Fibroblast of skin of left biceps (primary cell): ENCODE data around the gene AURKAIP1.
"Not testable (repeated sequence)": the region's sequence is repeated elsewhere in the genome, so short reads cannot be mapped to it uniquely, and the experiment has no call there.

ENCODE experiments used
- DNase-seq, 2 experiments: peaks; one replicate each; pipeline ENCODE4 v3.0.0-alpha.2; 2013; ENCODE audit warnings: low read depth in 2 of 2

Gene AURKAIP1

DNA sequence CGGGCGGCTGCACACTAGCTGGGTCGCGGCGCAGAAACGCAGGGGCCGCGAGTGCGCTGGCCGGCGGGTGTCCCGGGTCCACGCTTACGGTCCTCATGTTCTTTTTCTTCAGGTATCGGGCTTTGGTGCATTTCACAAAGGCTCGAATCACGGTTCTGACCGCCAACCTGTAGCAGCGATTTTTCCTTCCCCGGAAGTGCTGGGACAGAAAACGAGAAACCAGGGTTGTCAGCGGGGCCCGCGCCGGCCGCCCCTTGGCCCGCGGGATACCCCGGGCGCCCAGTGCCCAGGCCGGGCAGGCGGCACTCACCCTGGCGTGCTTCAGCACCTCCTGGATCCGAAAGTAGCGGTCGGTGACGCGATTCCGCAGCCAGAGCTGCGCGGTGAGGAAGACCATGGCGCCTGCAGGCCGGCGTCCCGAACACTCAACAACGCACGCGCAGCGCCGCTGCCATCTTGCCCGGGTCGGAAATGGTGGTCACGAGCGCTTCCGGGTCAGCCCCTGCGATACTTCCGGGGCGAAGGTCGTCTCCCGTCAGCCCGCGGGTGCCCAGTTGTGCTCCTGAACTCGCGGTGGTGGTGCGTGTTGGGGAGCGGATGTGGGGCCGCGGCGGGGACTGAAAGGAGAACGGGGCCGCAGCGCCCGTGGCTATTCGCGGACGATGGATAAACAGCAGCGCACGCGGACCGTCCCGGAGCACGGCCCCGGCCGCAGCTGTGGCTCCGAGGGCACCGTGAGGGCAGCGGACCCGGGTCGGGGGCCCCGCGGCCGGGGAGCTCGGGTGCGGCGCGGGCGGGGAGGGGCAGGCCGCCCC lies 32.0 kb upstream of the AURKAIP1 start, which contains the start of gene MRPL20:
Gene MRPL20, minus strand, starts transcription at position 473 of the 815 bp plus-strand sequence. Its CDS starts 76 bp downstream, at position 397.
- peak; percentile 60 to 68 for DNase-seq

DNA sequence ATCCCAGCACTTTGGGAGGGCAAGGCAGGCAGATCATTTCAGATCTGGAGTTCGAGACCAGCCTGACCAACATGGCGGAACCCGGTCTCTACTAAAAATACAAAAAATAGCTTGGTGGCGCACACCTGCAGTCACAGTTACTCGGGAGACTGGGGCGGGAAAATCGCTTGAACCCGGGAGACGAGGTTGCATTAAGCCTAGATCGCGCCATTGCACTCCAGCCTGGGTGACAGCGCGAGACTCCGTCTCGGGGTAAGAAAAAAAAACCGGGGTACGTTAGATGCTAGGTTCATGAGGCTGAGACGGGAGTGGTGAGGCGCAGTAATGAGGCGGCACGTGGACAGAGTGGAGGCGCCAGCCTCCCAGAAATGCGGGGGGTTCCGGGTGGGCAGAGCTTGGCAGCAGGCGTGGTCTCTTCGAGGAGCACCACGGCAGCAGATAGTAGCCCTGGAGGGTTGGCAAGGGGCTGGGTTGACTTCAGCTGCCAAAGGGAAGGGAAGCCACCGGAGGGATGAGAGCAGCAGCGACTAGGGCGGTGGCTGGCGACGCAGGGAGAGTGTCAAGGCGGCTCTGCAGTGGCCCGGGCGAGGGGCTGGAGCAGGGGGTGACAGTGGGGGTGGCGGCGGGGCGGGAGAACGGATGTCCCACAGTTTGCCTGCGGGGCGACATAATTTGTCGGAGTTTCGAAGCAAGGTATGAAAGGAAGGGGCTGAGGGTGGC lies 31.3 kb upstream of the AURKAIP1 start:
- DNase-seq, result no peak

DNA sequence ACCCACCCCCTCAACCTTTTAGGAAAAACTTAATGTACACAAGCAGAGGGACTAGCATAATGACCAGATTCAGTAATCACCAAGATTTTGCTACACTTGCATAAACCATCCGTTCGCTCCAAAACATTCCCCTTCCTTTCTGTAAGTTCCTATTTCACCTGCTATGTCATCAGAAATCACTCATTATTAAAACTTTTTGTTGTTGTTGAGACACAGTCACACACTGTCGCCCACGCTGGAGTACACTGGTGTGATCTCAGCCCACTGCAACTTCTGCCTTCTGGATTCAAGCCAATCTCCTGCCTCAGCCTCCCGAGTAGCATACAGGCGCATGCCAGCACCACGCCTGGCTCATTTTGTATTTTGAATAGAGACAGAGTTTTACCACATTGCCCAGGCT lies 28.6 kb upstream of the AURKAIP1 start:
- no peak for DNase-seq

DNA sequence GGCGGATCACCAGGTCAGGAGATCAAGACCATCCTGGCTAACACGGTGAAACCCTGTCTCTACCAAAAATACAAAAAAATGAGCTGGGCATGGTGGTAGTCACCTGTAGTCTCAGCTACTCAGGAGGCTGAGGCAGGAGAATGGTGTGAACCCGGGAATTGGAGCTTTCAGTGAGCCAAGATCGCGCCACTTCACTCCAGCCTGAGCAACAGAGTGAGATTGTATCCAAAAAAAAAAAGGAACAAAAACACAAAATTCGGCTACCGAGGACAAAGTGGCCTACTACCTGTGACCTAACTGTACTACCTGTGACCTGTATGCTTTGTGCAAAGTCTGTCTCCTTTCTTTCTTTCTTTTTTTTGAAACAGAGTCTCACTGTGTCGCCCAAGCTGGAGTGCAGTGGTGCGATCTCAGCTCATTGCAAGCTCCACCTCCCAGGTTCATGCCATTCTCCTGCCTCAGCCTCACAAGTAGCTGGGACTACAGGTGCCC lies 27.9 kb upstream of the AURKAIP1 start:
- not testable (repeated sequence) for DNase-seq

DNA sequence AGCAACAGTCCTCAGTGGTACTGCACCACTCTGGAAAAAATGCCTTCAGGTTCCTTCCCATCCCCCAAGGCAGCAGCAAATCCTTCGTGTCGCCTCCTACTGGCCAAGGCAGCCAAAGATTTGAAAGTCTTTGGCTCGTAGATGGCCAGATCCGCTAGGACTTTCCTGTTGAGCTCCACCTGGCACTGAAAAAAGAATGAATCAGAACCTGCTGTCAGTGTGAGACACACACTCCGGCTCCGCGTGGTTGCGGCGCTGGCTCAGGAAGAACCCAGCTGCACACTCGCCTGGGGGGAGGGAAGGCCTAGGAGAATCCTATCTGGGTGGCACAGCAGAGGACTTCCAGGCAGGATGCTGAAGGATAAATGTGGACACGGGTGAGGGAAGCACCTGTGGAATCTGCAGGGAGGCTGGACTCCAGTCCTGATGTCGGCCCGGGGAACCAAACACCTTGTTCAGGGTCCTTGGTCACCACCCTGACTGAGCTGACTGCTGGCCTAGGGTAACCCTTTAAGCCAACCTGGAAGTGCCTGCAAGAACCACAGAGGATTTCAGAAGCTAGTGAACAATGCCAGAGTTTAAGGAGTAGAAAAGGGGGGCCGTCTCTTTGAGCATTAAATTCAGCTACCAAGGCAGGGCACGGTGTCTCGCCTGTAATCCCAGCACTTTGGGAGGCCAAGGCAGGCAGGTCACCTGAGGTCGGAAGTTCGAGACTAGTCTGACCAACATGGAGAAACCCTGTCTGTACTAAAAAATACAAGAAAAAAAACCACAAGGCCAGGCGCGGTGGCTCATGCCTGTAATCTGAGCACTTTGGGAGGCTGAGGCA lies 27.3 kb upstream of the AURKAIP1 start:
- DNase-seq, result peak in 1 of 2 experiments; percentile 12

DNA sequence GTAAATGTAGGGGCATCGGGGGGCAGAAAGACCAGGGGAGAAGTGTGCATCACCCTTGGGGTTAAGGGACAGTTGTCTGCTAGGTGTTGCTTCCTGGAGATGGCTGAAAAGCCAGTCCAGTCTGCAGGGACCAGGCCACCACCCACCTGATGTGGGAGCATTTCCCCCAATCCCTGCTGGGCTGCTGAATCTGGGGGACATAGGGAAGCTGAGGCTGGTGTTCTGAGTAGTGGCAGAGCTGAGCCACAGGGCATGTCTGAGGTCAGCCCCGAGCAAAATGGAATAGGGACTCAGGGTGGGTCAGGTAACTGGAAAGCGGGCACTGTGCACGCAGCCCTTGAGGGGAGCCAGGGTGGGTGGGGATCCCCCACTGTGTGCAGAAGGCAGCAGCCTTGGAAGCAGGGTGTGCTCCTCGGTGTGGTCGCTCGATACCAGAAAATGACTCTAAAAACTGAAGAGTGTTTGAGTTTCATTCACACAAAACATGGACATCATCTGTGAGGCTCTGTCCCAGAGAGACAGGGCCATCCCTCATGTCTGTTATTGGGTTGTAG lies 26.5 kb upstream of the AURKAIP1 start:
- DNase-seq, result no peak

DNA sequence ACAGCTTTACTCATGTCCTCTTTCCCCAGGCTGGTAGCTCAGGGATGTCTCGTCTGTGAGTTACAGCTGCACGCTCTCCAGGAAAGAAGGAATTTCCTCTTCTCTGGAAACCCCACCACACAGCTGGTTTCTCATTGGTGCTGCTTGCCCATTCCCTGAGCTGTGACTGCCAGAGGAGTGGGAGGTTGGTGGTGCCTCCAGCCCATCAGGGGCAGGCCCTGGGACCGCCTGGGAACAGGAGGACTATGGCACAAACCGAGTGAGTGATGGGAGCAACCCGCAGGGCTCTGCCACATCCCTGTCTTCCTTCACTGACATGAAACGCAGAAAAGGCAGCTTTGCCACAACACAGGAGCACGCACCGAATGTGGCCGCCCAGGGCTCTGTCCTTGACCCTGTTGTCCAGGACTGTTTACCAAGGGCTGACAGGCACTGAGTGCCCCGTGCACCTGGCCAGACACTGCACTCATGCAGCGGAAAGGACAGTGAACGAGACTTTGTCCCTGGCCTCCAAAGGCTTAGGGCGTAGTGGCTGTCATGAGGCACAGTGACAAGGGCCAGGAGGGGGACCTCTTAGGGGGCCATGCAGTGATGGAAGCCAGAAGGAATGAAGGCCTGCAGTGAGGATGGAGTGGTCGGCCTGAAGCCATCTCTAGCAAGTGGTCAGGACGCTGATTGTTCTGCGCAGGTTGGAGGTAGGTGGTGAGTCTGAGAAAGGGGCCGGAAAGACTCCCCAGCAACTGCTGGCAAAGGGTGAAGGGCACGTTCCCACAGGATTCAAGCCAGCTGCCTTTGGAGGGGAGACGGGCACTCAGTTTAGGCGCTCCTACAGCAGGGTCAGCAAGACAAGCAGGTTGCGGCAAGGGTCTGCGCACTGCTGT lies 25.8 kb upstream of the AURKAIP1 start:
- DNase-seq, result no peak

DNA sequence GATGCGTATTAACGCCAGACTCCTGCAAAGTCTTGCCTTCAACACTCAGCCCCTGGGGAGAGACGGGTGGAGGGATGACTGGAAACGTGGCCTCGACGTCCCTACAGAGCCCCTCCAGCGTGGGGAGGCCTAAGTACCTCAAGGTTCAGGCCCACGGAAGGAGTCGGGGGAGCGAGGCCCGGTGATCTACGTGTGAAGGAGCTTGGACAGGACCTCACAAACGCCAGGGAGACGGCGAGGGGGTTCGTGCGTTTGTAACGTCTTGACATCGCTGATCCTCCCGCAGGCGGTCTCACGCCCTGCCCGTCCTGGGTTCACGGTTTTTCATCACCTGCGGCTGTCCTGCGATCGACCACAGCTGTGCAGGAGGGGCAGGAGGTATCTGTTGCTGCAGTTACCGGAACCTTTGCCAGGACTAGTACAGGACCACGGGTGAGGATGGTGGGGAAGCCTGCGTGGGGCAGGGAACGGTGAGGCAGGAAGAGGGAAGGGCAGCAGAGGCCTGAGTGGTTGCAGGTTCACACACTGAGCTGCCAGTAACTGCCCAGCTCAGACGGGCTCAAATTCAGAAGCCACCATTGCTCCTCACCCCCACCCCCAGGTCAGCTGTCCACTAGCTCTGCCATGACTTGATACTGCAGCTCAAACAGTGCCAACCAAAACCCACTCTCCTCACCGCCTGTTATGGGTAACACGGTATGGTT lies 25.0 kb upstream of the AURKAIP1 start:
- no peak for DNase-seq

DNA sequence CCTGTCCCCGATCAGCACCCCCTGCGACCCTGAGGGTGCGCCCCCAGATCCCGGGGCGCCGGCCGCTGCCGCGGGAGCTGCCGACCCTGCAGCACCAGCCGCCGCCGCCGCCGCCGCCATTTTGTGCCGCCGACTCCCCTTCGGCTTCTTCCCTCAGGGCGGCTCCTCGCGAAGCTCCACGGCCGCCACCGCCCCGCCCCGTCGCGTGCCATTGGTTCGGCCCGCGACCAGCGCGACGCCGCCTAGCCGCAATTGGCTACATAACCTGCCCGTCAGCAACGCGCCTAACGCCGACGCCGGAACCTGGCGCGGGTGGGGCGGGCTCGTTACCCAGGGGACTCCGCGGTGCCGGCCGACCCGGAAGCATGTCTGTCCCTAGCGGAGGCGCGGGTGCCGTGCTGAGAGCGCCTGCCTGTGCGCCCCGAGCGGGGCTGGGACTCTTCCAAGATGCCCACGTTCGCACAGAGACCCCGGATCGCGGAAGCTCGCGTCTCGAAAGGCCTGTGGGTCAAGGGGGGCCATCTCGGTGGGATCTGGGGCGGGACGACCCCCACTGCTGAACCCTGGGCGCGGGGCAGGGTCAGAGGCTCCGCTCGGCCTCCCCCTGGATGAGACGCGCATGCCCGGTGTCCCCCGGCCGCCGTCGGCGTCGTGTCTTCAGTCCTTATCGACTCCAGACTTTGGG lies 24.3 kb upstream of the AURKAIP1 start, which contains the start of gene CCNL2:
Gene CCNL2, minus strand, starts transcription at position 149 of the 685 bp plus-strand sequence. Its CDS starts 29 bp downstream, at position 120.
- peak; percentile 96 to 97 for DNase-seq

DNA sequence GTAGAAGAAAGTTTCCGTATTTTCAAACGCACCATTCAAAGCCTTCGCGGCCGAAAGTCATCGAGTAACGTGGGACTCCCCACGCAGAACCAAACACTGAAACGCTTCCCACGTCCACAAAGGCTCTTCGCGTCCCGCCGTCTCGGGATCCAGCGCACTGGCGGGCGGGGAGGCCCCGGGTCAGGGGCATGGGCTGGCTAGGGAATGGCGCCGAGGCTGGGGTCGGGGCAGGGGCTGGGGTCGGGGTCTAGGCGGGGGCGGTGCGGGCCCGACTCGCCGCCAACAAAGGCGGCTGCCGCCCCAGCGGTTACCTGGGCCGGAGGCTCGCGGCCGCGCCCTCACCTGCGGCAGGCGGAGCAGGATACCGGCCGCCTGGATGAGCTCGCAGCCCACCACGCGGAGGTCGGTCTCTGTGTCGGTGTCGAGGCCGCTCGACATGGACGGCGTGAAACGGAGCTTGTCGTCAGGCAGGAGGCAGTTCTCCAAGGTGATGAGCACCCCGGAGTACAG lies 23.7 kb upstream of the AURKAIP1 start:
- DNase-seq, result no peak

DNA sequence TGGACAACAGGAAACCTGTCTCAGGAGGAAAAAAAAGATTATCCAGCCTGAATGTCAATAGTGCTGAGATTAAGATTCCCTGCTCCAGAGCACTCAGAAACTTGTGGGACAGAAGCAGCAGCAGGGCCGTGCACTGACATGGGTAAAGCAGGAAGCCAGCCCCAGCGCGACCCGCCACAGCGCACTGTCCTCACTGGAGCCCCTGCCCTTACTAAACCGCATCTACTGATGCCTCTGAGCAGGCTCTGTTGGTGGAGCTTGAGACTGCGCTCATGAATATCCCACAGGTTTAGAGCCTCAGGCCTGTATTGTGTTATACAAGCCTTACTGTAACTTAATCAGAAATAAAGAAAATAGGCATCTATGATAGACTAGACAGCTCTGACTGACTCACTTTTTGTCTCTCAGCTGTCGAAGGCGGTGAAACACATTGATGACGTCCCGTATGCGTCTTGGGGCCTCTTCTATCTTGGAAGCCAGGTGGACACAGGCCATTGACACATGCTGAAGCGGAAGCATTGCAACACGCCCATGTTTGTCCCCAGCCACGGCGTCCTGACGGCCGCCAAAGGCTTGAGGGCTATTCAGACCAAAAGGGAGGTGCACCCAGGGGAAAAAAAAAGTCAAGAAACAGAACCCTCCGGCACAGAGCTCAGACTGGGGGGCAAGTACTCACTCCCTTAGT lies 23.0 kb upstream of the AURKAIP1 start:
- DNase-seq, result no peak

DNA sequence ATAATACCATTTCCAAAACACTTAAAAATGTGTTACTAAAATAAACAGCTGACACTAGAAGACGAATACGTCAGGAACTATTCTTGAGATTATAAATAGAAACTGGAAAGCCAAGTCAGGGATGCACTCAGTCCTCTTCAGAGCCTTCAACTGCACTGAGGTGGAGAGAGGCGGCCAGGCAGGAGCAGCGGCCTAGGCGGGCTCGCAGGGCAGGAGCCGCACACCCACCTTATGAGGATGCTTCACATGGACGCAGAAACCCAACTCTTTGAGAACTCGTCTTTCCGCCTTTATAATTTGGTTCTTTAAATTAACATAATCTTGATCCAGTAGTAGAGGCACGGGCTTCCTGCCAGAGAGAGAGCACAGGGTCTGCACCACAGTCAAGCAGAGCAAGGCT lies 20.2 kb upstream of the AURKAIP1 start:
- DNase-seq, result no peak

DNA sequence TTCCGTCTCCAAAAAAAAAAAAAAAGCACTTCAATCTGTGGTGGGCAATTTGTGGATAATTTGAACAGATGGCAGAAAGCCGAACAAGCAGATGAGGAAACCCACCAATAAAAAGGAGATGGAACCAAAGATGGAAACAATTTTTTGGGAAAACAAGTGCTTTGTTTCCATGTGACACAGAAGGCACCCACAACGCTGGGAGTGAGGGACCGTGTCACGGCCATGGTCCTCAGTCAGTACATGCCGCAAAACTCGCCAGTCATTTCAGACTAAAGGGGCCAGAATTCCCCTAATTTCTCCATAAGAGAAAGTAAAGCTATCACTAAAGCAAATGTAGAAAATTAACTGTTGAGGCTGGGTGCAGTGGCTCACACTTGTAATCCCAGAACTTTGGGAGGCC lies 19.1 kb upstream of the AURKAIP1 start:
- no peak for DNase-seq

DNA sequence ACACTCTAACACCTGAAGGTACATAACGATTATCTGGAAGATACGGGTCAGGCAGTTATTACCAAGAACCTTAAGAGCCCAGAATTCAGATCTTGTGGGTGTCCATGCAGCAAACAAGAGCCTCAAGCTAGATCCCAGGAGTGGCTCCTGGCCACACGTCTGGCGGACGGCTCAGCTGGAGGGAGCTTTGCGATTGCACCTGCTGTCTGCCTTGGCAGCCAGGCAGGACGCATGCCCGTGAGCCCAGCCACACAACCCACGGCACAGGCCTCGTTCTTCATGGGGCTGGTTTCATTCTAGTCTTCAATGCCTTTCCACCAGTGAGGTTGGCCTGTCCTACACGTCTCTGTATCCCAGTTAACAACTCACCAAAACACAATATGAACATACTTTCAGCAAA lies 18.4 kb upstream of the AURKAIP1 start:
- DNase-seq, result no peak

DNA sequence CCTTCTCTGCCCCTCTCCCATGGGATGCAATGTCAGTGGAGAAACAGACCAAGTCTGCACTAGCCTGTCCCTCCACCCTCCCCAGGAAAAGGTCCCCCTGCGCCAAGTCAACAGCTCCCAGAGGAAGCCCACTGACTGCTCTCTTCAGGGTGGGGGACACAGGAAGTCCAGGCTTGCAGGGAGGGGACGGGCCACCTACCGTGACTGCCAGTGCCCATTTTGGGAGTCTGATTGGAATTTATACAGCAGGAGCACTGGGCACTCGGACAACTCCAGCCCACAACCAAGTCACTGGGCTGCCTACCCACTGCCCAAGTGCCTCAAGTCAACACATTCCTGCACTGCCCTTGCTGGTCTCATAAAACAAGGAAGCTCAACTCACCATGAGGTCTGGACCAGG lies 18.0 kb upstream of the AURKAIP1 start:
- DNase-seq, result no peak

DNA sequence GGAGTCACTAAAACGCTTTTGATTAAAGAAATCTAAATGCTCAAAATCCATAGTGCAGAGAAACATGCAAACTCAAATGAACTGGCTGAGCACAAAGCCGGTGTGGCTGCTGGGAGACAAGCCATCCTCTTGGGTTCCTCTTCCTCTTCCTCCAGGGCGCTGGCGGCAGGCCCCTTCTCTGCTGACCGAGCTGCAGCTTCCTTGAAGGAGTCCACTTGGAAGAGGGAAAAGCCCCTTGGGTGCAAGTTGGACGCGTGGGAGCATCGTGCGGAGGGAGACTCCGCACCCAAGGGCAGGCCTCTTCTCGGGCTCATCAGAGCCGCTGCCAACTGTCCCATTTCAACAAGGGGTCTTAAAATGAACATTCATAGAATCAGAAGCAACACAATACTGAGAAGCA lies 16.2 kb upstream of the AURKAIP1 start:
- DNase-seq, result no peak

DNA sequence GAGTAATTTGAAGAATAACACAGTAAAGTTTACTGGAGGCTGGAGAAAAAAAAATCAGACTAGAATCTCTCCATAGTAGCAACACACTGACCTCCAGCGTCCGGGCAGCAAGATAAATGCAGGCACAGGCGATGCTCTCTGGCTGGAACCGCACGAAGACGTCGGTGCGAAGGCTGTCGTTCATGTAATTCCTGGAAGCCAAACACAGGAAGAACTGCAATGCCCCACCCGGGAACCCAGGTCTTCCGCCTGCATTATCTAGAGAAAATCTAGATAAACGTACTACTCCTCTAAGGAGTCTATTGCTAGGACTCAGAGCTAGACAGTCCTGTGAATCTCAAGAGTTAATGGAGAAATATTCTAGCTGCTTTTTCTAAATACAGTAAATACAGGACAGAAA lies 15.7 kb upstream of the AURKAIP1 start:
- no peak for DNase-seq

DNA sequence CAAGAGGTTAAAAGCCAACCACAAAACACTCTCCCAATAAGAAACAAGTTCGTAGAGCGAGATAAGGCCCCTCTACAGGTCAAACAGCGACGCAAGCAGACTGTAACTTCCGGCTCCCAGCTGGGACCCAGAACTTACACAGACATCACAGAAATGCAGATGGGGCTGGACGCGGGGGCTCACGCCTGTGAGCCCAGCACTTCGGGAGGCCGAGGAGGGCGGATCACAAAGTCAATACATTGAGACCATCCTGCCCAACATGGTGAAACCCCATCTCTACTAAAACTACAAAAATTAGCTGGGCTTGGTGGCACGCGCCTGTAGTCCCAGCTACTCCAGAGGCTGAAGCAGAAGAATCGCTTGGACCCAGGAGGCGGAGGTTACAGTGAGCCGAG lies 13.1 kb upstream of the AURKAIP1 start:
- no peak for DNase-seq
